AG20443 (cell line): ENCODE measurements around the gene GAB3.
"Not testable (repeated sequence)": the region's sequence is repeated elsewhere in the genome, so short reads cannot be mapped to it uniquely, and the experiment has no call there.

Source experiments
- DNase-seq: peaks from one replicate; pipeline ENCODE4 v3.0.0; 2012; ENCODE audit warnings: low spot score, mixed read lengths

The GAB3 gene

DNA sequence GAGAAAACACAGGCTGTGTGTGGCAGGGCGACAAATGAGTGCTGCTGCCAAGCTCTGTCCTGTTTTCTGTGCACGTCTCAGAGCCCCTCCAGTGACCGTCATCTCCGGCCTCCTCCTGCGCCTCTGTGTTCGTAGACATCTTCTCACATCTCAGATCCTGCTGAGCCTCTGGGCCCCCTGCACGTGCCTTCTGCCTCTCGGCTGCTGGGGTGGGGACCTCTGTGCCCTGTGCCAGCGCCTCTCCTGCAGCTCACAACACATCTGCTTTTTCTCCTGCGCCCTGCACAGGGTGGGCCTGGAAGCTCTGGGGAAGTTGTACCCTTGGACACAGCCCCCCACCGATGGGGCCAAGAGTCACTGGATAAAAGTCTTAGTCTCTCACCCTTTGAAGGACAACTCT, 95.1 kb downstream of the GAB3 start:
- no peak for DNase-seq

DNA sequence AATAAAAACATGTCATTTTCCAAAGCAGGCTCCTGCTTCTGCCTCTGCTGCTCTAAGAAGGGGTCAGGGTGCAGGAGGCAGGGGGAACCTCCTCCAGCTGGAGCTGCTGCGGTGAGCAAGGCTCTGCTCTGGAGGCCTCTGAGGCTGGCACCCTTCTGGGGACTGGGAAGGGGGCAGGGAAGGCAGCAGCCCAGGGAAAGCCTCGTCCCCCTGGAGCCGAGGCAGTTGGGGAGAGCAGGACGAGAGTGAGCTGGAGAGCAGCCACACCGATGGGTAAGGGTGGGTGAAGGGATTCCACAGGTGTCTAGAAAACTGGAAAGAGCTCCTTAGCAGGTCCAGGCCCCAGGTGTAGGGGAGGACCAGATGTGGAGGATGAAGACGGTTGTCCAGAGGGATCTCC, 95.5 kb downstream of the GAB3 start:
- DNase-seq = no peak

DNA sequence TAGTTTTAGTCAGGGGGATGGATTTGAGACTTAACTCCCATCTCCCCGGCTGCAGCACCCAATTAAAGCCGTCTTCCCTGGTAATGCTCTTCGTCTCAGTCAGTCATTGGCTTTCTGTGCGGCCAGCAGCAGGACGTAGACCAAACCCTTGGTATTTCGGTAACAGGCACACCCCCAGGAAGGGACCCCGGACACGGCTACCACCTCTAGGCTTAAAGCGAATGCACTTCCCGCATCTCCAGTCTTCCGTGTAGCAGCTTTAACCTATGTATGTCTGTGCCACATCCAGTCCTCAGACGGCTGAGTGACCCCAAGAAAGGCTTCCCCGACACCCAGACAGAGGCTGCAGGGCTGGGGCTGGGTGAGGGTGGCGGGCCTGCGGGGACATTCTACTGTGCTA, 96.0 kb downstream of the GAB3 start:
- no peak for DNase-seq

DNA sequence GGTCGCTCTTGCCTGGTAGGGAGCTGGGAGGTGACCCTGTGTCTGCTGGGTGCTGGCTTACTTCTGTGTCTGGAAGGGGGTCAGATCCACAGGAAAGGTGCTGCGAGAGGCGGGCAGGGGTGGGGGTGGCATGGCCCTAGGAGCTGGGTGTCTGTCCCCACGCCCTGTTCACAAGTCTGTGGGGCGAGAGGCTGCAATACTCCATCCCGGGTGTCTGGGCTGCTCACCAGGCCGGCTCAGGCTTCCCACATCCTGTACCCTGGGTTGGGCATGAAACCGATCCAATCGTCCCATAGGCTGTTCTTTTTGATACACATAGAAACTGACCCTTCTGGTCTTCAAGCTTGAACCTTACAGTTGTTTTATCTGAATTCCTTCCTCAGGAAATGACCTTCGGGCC, 96.5 kb downstream of the GAB3 start:
- DNase-seq = no peak

DNA sequence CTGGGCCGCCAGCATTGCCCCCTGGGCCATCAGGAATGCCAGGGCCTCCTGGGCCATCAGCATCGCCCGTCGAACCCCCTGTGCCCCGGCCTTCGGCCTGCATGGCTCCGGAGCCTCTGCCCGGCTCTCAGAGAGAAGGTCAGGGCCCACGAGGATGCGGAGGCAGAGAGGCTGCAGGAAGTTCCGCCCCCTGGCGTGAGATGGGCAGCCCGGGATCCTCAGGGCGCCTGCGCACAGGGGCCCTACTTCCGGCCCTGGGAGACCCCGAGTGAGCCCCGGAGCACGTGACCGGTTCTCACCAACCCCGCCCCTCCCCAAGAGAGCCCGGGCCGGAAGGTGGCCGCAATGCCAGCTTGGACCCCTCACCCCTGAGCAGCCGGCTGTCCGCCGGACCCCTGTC, 97.5 kb downstream of the GAB3 start, which contains the start of gene CTAG2:
Gene CTAG2 (minus strand): TSS at position 167 of the 400 bp plus-strand sequence. CDS start 64 bp downstream, at position 103.
- DNase-seq = not testable (repeated sequence)

DNA sequence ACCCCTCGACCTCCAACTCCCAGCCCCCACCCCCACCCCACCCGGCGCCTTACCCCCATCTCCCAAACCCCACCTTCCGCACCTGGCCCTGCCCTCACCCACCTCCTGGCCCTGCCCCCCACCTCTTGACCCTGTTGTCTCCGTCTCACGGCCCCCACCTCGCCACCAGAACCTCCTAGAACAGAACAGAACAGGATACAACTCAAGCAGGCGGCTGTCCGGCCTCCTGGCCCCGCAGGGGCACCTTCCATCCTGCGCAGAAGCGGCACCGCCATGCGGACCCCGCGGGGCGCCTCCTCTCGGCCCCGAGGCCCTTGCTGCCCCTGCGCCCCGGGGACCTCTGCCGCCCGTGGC, 97.9 kb downstream of the GAB3 start:
- DNase-seq = no peak

DNA sequence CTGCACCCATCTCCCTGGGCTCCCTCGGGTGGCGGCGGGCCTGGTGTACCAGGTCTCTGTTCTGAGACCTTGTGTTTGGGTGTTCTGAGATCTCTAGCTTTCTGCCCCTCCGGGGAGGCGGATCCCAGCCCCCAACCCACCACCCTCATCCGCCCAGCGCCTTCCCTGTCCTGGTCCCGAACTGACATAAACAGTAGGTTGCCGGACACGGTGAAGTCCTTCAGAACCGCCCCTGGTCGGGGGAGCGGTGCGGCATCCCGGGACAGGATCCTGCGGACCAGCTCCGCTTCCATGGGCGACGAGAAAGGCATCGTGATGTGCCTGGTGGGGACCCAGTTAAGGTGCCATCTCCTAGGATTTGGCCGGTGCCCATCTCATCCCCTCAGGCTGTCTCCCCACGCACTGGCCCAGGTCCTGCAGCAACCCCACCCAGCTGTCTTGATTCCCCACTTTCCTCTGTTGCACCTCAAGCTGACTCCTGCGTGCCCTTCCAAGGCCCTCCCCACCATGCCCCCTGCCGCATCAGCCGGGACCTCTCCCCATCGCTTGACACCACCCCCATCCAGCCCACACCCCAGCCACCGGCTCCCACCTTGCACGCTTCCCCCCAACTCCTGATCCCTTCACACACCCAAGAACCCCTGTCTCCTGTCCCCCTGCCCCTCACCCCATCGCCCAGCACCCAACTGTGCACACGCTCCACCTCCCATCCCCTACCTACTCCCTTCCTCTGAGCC, 98.4 kb downstream of the GAB3 start:
- no peak for DNase-seq

DNA sequence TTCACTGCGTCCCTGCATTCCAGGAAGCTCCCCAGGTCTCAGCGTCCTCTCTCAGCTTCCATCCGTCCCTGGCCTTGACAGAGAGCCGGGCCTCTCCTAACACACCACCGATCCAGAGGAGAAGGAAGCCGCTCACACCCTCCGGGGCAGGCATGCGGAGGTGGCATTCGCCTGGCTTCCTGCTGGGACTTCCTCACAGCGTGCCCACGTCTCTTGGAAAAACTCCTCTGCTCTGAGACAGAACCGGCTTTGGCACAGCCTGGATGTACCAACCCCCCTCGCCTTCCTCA, 100.7 kb downstream of the GAB3 start:
- no peak for DNase-seq

DNA sequence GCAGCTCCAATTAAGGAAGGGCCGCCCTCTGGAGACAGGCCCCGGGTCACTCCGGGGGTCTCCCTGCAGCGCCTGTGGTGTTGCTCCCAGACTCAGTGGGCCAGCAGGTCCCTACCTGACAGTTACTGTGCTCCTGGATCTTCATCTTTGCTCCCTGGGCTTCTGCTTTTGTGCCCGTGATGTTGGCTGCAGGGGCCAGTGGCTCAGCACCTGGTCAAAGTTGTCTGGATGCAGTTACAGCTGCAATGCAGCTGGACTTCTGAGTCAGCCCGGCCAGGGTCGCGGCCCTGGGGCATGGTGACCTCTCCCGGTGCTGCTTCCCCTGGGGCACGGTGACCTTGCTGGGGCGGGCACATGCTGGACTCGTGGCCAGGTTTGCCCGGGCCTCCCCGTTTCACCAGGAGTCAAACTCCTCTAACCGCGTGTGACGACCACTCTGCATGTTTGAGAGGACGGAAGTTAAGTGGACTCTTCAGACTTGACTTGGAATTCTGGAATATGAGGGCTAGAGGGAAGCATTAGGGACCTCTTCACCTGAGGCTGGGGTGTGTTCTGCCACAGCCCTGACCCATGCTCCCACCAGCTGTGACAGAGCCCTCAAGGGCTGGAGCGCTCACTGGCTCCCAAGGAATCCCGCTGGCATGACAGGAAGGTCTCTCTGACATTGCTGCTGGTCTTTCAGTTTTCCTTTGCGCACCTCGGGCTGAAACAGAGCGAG, 101.2 kb downstream of the GAB3 start:
- DNase-seq = no peak

DNA sequence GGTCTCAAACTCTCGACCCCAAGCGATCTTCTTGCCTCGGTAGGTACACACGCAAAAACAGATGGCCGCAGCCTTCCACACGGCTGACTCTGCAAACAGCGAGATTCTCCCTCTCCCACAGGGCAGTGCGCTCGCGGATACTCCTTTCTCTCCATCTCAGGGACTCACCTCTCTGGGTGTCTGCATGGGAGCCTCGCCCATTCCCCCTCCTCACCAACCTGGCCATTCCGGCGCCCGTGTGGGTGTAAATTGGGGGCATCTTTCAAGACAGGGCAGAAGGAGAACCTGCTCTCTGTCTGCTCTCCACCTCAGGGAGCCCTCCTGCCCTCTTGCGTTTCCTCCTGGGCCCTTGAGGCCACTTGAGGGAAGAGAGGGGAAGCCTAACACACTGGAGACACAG, 101.9 kb downstream of the GAB3 start:
- DNase-seq = no peak

DNA sequence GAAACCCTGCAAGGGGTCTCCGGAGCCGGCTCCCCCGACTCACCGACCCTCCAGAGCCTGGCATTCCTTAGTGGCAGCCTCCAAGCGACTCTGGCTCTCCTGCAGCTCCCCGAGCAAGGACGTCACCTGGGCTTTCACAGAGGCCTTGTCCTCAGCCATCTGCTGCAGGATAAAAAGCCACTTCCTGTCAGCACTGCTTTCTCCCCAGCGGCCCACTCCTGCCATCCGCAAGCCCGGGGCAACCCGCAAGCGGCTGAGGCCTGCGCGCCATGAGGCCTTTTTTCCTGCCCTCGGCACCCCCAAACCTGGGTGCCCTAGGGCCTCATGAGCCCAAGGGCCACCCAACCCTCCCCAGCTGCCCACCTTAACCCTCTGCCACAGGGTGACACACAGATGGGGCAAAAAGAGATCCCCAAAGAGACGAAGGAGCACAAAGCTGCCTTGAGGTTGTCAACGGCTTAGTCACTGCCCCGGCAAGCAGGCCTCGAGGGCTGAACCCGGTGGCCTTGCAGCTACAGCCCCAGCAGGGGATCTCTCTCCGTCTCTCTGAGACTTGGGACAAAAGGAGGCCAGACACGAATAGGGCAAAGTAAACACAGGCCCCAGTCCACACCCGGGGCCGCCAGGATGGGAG, 105.0 kb downstream of the GAB3 start:
- DNase-seq = not testable (repeated sequence)

DNA sequence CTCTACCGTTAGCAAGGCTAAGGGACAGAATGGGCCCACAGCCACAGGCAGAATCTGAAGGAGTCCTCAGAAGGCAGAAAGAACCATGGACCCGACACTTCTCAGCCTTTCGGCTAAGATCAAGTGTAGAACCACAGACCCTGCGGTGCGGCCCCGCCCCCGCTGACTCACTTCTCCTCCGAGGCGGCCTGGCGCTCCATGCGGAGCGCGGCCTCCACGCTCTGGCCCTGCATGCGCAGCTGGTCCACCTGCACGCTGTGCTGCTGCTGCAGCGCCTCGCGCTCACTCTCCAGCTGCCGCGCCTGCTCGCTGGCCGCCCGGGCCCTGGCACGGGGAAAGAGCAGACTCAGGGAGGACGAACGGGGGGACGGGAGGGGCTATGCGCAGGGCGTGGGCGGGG, 107.2 kb downstream of the GAB3 start:
- DNase-seq = not testable (repeated sequence)

DNA sequence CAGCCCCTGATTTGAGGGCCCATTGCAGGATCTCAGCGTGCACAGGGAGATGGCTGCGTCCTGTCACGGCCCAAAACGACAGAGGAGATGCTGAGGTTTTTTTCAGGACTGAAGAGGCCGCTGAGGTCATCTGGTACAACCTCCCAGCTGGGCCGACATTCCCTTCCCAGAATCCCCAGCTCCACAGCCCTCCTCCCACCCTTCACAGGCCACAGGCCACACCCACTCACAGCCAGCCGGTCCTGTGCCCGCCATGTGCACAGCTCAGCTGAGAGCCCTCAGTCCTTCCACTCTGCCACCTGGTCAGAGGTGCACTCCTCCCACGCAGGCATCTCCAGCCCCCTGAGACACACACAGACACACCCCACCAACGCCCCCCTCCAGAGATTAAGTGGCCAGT, 109.1 kb downstream of the GAB3 start:
- DNase-seq = not testable (repeated sequence)

DNA sequence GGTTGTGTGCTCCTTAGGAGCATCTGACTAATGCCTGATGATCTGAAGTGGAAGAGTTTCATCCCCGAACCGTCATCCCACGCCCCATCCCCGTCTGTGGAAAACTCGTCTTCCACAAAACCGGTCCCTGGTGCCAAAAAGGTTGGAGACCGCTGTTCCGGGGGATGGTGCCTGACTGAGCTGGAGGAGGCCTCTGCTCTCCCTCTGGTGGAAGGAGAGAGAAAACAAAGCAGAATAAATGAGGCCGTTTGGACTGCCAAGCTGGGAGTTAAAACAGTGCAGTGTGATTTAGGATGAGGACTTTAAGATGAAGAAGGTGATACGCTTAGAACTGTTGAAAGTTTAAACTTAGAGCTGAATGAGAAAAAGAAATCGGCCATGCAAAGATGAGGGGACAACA, 117.2 kb downstream of the GAB3 start:
- DNase-seq = not testable (repeated sequence)

DNA sequence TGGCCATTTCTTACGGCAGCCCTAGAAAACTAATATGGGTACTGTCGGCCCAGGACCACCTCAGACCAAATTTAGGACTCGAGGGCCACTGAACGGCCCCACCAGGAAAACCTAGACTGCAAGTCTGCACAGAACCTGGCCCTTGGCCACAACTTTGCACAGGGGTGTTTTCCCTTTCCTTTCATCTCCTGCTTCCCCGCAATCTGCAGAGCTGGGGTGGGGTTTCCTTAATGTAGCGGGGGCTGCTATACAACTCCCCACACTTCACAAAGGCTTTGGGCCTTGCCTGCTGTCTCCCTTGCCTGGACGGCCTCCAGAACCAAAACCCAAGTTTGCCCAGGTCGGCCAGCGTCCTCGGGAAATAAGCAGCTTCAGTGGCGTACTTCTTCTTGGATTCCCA, 119.9 kb downstream of the GAB3 start:
- not testable (repeated sequence) for DNase-seq

DNA sequence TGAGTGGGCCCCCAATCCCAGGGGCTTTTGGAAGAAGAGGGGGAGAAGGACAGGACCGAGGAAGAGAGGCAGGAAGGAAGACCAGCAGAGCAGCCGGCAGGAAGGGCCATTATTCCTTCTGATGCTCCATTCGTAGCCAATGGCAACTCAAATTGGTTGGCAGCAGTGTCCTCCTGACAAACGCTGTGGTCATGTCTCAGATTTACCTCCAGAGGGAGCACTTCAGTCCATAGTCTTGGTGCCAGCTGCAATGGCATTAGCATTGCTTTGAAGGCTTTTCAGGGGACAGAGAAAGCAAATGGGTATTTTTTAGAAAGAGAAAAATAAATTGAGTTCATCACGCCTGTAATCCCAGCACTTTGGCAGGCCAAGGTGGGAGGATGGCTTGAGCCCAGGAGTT, 121.9 kb downstream of the GAB3 start:
- not testable (repeated sequence) for DNase-seq
